ENCODE measurements around the gene SIPA1L2. TPM values are rescaled to one million over a fixed set of nuclear protein-coding genes. Genes with fewer than 3 reads are reported as not detected.
A peak's percentile ranks its signal among the peaks of the same experiment; 100 is the strongest.

Gene SIPA1L2
- total RNA-seq, 1 experiment from 2014 or later: 1.6 TPM

DNA sequence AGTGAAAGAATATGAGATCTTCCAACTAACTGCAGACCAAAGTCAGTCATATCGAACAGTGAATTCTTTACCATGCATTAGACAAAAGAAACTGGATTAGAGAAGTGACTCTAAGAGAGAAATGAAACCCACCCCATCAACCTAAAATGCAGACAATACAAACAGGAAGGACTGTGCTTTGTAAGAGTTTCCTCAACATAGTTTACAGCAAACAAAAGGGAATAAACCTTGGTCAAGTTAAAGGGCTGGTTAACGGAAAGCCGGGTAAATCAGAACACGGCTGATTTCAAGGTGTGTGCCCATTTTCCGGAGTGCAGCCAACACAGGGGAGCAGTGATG is 39.2 kb downstream of the SIPA1L2 start:
- no peak for DNase-seq (ENCODE audit: low read depth)

DNA sequence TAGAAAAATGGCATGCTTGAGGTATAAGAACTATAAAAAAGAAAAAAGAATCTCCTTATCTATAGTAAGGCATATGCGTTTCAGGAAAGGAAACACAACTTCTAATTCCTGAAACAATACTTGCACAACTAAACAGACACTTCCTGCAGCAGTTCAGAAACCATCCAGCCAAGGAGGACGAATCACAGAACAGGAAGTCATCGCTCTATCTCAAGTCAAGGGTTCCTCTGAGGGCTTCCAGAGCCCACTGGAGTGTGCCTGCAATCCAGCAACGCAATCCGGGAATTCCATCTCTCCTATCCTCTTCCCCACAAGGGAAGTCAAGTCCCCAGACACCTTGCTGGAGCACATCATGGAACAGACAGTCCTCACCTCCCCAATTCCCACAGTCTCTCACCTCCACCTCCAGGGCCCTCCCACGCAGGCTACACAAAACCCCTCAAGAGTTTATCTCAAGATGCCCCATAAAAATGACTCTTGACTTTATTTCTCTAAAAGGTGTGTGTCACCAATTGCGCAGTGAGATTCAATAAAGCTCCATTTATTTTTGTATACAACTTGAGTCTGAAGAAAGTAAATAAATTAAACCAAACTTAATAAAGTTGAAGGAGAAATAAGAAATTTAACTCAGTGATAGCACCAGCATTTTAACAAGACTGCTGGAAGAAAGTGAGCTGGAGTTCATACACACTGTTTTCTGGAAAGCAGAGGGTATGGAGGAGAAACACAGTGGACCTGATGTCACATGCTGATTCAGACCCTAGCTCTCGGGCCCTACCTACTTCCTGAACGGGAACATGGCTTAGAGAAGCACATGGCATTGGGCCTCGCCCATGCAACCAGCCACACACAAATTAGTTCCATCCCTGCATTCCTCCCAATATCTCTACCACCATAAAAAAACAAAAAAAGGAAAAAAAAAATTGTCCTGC is 39.9 kb downstream of the SIPA1L2 start:
- peak; percentile 11 for DNase-seq (ENCODE audit: low read depth)

- DNase-seq (ENCODE audit: low read depth): no peak
Measured at GRCh38 chr1:232589111-232589811, 40.7 kb downstream of the SIPA1L2 start.

- no peak for DNase-seq (ENCODE audit: low read depth)
Measured at GRCh38 chr1:232587141-232588008, 42.6 kb downstream of the SIPA1L2 start.

GRCh38 chr1:232586679-232587078 is 43.3 kb downstream of the SIPA1L2 start:
- no peak for DNase-seq (ENCODE audit: low read depth)

DNA sequence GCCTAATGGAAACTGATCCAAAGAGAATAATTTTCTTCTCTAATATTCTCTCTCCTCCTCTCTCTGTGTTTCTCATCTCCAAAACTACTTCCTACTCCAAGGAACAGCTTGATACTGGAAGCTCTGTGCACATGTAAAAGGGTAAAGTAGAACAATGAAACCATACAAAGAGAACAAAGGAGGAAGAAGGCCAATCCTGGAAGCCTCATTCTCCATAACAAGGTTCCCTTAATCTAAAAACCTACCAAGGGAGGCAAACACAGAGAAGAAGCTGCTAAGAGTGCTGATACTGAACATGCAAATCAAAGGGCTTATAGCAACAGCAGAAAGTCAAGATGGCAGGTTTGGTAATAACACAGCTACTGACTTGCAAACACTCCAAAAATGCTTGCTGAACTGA is 44.4 kb downstream of the SIPA1L2 start:
- no peak for DNase-seq (ENCODE audit: low read depth)

DNA sequence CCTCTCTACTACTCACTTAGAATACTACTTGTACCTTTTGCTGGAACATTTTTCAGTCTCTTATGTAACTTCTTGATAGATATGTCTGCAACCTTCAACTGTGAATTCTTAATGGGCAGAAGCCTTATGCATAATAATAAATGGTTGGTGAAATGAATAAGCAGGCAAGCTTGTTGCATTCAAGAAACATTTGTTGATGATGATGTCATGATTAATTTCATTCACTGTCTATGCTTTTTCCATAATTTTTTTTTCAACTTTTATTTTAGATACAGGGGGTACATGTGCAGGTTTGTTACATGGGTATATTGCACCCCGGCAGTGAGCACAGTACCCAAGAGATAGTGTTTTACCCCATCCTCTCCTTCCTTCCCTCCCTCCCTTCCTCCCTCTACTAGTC is 48.0 kb downstream of the SIPA1L2 start:
- DNase-seq (ENCODE audit: low read depth): no peak

Other genes starting within 250 kb of the SIPA1L2 start
- gene MAP10, start 175.3 kb upstream of the SIPA1L2 start, total RNA-seq (2014; rRNA removed): 2.1 and 2.4 TPM in 2 replicates